Stimulated activated CD4-positive, alpha-beta T cell treated with anti-CD3 and anti-CD28 coated beads, Interleukin-4, amount 100 ng/mL, for 1 hour (primary cell): ENCODE measurements around the gene MRLN.

Source experiments
- DNase-seq: peaks from one replicate; pipeline ENCODE4 v3.0.0-alpha.2; 2020

MRLN gene

DNA sequence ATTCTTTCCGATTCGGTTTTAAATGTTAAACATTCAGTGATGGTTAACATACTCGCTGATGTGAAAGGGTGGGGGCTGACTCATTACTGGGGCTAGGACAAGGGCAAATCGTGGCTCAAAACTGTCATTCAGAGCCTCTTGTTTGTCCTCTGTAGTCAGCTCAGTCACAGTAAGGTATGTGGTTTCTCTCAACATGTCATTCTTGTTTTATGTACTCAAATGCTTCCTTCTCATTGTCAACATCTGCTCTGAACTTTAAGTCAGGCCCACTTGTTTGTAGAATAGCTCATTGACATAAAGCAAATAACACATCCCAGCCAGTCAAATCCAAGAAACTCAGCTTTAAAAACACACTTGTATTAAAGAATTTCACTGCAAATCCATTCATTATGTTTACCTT is 50.9 kb downstream of the MRLN start:
- no peak for DNase-seq

DNA sequence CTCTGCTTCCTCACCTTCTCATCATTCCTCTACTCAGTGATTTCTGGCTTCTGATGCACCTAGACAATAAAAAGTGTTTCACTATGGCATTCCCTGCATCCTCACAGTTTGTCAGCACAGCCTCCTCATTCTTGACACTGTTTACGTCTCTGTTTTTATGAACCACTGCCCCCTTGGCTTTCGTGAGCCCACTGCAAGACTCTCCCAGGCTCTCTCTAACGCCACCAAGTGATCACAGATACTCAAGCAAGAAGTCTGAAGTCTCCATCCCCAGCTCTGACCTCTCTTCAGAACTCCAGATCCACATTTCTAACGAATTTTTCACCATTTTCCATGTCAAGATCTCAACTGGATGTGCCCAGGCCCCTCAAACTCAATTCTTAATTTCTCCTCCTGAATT is 52.5 kb downstream of the MRLN start:
- no peak for DNase-seq

DNA sequence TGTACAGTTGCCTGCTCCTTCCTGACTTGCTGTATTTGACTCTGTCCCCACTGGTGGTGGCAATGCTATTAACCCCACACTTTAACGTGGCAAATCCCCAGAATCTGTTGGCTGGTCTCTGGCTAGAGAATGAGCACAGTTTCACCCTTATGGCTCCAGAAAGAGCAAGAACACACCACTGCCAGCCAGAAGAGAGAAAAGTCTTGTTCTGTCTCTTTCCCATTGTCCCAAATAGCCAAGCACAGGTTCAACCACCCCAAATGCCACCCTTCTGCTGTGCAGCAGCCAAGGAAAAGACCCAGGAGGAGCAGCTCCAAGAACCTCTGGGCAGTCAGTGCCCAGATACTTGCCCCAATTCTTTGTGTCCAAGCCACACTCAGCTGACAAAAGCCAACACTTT is 54.9 kb downstream of the MRLN start:
- DNase-seq = no peak

- DNase-seq = no peak
These were observed 57.6 kb downstream of the MRLN start for GRCh38 chr10:59695637-59696036.

GRCh38 chr10:59694936-59695335 is 58.3 kb downstream of the MRLN start:
- no peak for DNase-seq

- no peak for DNase-seq
These were observed 61.1 kb downstream of the MRLN start for GRCh38 chr10:59692113-59692512.

DNA sequence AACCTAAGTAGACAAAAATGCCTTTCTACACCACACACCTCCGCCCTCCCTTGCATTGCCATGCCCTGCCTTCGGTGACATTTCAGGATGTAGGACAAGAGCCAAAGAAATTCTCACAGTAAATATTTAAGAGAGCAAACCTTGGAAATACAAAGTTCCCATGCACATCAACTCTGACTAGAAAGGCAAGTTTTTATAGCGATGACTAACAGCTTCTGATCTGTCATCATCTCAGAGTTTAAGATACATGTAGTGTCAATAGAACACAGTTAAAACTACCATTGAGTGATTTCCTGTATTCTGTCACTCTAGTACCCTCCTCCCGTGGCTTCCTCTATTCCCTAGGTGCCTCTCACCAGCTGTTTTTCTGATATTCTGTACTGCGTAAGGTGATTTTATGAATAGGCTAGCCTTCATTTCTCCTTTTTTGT is 64.3 kb downstream of the MRLN start:
- no peak for DNase-seq

GRCh38 chr10:59687657-59688056 is 65.6 kb downstream of the MRLN start:
- no peak for DNase-seq
